ENCODE measurements around the gene OR4N2.
"Not testable (repeated sequence)": the region's sequence is repeated elsewhere in the genome, so short reads cannot be mapped to it uniquely, and the experiment has no call there.

Gene OR4N2

DNA sequence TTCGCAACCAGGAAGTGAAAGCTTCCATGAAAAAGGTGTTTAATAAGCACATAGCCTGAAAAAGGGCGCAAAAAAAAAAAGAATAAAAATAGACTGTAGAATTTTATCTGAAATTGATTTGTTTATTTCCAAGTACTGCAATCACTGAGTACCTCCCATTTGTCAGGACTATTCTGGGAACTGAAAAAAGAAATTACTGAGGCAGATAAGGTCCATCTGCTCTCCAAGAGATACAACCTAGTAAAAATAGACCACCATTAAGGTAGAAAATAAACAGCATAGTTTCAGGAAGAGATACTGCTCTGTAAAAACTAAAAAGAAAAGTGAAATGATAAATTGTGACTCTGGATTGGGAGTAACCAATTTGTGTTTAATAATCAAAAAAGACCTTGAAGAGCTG lies 24.7 kb downstream of the OR4N2 start:
- TF ChIP-seq, protein P1, sequence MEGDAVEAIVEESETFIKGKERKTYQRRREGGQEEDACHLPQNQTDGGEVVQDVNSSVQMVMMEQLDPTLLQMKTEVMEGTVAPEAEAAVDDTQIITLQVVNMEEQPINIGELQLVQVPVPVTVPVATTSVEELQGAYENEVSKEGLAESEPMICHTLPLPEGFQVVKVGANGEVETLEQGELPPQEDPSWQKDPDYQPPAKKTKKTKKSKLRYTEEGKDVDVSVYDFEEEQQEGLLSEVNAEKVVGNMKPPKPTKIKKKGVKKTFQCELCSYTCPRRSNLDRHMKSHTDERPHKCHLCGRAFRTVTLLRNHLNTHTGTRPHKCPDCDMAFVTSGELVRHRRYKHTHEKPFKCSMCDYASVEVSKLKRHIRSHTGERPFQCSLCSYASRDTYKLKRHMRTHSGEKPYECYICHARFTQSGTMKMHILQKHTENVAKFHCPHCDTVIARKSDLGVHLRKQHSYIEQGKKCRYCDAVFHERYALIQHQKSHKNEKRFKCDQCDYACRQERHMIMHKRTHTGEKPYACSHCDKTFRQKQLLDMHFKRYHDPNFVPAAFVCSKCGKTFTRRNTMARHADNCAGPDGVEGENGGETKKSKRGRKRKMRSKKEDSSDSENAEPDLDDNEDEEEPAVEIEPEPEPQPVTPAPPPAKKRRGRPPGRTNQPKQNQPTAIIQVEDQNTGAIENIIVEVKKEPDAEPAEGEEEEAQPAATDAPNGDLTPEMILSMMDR (IDR thresholded peaks at IDR 0.05; ENCODE audit: low read depth, low read length, missing control alignments) = no peak
- no peak for DNase-seq (ENCODE audit: low read depth)
- in situ Hi-C loops (cut with HindIII; ENCODE audit: low sequenced_read_pairs) = no loop called here
- no peak overlapping the region for H3K4me3 ChIP-seq (ENCODE audit: low read depth, low read length)

DNA sequence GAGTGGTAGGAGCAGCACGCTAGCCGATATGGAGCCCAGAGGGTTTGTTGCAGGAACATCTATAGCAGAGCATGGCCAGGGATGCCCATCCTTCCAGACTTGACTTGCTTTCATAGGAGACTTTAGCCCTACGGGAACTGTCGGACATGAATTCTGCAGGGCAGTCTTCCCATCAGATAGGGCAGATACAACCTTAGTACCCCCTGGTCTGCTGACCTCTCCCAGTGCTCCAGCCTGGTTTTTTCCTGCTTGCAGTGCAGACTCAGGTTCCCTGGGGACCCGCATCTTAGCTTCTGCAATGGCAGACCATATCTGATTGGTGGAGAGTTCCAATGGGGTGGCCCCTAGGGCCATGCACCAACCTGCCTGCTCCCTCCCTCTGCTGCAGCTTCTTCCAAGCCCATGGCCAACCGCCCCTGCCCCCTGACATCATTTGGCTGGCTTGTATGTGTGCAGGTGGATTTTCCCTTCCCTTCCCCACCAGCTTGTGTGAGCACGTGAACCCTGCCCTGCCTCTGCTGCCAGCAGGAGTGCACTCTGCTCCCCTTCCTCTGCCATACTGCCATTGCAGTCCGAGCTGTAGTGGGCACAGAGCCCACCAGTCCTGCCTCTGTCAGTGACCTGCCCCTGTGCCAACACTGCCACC lies 30.8 kb downstream of the OR4N2 start:
- DNase-seq (ENCODE audit: low read depth); H3K4me3 ChIP-seq (ENCODE audit: low read depth, low read length); in situ Hi-C loops (cut with HindIII; ENCODE audit: low sequenced_read_pairs): not testable (repeated sequence)

DNA sequence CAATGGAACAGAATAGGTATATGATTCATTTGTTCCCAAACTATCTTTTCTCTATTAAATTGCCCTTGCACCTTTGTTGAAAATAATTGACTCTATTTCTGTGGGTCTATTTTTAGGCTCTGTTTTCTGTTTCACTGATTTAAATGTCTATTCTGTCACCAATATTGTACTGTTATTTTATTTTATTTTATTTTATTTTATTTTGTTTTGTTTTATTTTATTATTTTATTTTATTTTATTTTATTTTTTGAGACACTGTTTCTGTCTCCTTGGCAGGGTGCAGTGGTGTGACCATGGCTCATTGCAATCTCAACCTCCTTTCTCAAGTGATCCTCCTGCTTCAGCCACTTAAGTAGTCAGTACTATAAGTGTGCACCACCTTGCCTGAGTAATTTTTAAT lies 34.9 kb downstream of the OR4N2 start:
- no peak for DNase-seq (ENCODE audit: low read depth)
- TF ChIP-seq, protein P1 (IDR thresholded peaks at IDR 0.05; ENCODE audit: low read depth, low read length, missing control alignments) = no peak
- in situ Hi-C loops (cut with HindIII; ENCODE audit: low sequenced_read_pairs) = no loop called here
- no peak overlapping the region for H3K4me3 ChIP-seq (ENCODE audit: low read depth, low read length)

DNA sequence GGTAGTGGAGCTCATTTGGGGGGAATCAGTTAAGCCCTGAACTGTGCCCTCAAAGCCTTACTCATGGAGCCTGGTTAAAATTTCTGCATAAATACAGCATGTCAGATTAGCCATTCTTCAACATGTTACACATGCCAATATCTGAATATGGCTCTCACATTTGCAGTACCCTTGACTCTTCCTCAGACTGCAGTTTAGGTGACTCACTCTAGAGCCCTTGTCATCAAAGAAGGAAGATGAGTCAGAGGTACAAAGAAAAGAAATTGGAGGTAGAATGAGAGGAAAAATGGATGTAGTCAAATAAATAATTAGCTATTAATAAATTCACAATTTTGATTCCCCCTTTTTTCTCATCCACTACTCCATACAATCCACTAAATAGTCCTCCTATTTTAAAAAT lies 47.8 kb downstream of the OR4N2 start:
- in situ Hi-C loops (cut with HindIII; ENCODE audit: low sequenced_read_pairs) = no loop called here
- H3K4me3 ChIP-seq (ENCODE audit: low read depth, low read length) = no peak overlapping the region
- TF ChIP-seq, protein P1 (IDR thresholded peaks at IDR 0.05; ENCODE audit: low read depth, low read length, missing control alignments) = no peak
- no peak for DNase-seq (ENCODE audit: low read depth)

DNA sequence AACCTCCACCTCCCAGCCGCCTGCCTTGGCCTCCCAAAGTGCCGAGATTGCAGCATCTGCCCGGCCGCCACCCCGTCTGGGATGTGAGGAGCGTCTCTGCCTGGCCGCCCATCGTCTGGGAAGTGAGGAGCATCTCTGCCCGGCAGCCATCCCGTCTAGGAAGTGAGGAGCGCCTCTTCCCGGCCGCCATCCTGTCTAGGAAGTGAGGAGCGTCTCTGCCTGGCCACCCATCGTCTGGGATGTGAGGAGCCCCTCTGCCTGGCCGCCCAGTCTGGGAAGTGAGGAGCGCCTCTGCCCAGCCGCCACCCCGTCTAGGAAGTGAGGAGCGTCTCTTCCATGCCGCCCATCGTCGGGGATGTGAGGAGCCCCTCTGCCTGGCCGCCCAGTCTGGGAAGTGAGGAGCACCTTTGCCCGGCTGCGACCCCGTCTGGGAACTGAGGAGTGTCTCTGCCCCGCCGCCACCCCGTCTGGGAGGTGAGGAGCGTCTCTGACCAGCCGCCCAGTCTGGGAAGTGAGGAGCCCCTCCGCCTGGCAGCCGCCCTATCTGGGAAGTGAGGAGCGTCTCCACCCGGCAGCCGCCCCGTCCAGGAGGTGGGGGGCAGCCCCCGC lies 62.6 kb downstream of the OR4N2 start:
- H3K4me3 ChIP-seq (ENCODE audit: low read depth, low read length); DNase-seq (ENCODE audit: low read depth); in situ Hi-C loops (cut with HindIII; ENCODE audit: low sequenced_read_pairs): not testable (repeated sequence)

DNA sequence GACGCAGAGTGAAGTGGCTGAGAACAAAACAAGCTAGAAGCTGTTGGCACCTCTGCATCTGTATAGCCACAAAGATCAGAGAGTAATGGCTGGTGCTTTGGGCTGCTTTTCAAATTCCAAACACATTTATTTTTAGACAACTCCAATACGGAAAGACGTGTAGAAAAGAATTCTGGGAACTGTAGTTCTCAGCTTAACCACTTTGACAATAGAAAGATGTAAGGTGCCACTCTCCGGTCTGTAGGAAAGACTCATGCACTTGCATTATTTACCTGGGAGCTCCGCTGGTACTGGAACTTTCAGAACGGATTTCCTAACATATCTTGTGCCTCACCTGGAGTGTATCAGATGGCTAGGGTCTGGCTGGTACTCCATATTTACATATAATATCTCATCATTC lies 69.6 kb downstream of the OR4N2 start:
- in situ Hi-C loops (cut with HindIII; ENCODE audit: low sequenced_read_pairs) = no loop called here
- no peak for DNase-seq (ENCODE audit: low read depth)
- TF ChIP-seq, protein P1 (IDR thresholded peaks at IDR 0.05; ENCODE audit: low read depth, low read length, missing control alignments) = no peak
- H3K4me3 ChIP-seq (ENCODE audit: low read depth, low read length) = no peak overlapping the region

DNA sequence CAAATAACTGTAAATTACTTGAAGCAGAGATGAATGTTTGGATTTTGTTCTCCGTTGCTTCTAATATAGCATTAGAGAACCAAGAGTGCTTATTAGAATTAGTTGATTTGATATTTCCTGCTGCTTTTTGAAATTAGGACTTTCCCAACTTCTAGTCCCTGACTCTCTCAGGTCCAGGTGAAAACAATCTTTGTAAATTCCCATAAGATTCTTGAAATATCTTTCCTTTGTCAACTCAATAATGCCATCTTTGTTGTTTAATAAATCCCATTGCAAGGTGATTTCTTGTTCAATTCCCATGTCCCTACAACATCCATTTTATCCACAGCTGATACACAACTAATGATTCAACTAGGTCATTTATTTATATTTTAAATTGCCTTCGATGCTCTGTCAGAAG lies 71.3 kb downstream of the OR4N2 start, which contains the start of gene OR4K2:
Gene OR4K2, plus strand, starts transcription at position 301 of the 400 bp plus-strand sequence. CDS start 1,126 bp downstream, outside the sequence.
- TF ChIP-seq, protein P1 (IDR thresholded peaks at IDR 0.05; ENCODE audit: low read depth, low read length, missing control alignments) = no peak
- H3K4me3 ChIP-seq (ENCODE audit: low read depth, low read length) = no peak within 1 kb of the TSS
- no peak for DNase-seq (ENCODE audit: low read depth)
- in situ Hi-C loops (cut with HindIII; ENCODE audit: low sequenced_read_pairs) = no loop called here
